ENCODE data around the gene CAST. TPM values are rescaled to one million over a fixed set of nuclear protein-coding genes. Genes with fewer than 3 reads are reported as not detected.

Gene CAST
- total RNA-seq, 2 donors from 2014 or later: 33.5 to 36.2 TPM

- Mint-ChIP-seq H3K27ac (no peak overlapping the region), H3K4me1 (no peaks in the 10 kb centered on the region)
- no peaks in the 10 kb centered on the region for H3K36me3 ChIP-seq (ENCODE audit: control insufficient read depth, insufficient read depth, low read length)
These were observed 28.4 kb upstream of the CAST start for GRCh38 chr5:96633820-96634219.

GRCh38 chr5:96634881-96635280 is 27.3 kb upstream of the CAST start:
- Mint-ChIP-seq H3K4me1 (no peaks in the 10 kb centered on the region), H3K27ac (no peak overlapping the region), H3K4me3 (no peak overlapping the region), H3K27me3 (ENCODE audit: insufficient read depth) (no peaks in the 10 kb centered on the region), H3K36me3 (ENCODE audit: low read depth) (no peaks in the 10 kb centered on the region), H3K9me3 (no peaks in the 10 kb centered on the region)
- no peaks in the 10 kb centered on the region for H3K36me3 ChIP-seq (ENCODE audit: control insufficient read depth, insufficient read depth, low read length)
- TF ChIP-seq CTCF (conservative IDR thresholded peaks at IDR 0.05): no peak
- H3K9ac ChIP-seq (ENCODE audit: extremely low read depth, low read length, poor library complexity, severe bottlenecking): no peak overlapping the region
- 95 to 100% methylated on average over 1 of the region's 1 CpG for WGBS, 2 experiments (ENCODE audit: insufficient coverage in 1 of 2, insufficient read length in 1 of 2)
- H3K9me3 ChIP-seq (ENCODE audit: control insufficient read depth, low read length): no peaks in the 10 kb centered on the region
- no peak for DNase-seq
- H3K4me1 ChIP-seq (ENCODE audit: control insufficient read depth, insufficient read depth, low read length): no peaks in the 10 kb centered on the region
- H3K4me3 ChIP-seq (ENCODE audit: low read length): no peak overlapping the region
- H3K27ac ChIP-seq (ENCODE audit: low read depth, low read length): no peak overlapping the region
- H3K27me3 ChIP-seq (ENCODE audit: control insufficient read depth, insufficient read depth, low read length, poor library complexity, severe bottlenecking): no peaks in the 10 kb centered on the region

More at GRCh38 chr5:96633820-96634219, 28.4 kb upstream of the CAST start:
- Histone ChIP-seq H3K4me3 (ENCODE audit: low read length) (no peak overlapping the region), H3K27ac (ENCODE audit: low read depth, low read length) (no peak overlapping the region), H3K9ac (ENCODE audit: extremely low read depth, low read length, poor library complexity, severe bottlenecking) (no peak overlapping the region), H3K9me3 (ENCODE audit: control insufficient read depth, low read length) (no peaks in the 10 kb centered on the region), H3K4me1 (ENCODE audit: control insufficient read depth, insufficient read depth, low read length) (no peaks in the 10 kb centered on the region), H3K27me3 (ENCODE audit: control insufficient read depth, insufficient read depth, low read length, poor library complexity, severe bottlenecking) (no peaks in the 10 kb centered on the region)
- Mint-ChIP-seq H3K36me3 (ENCODE audit: low read depth) (no peaks in the 10 kb centered on the region), H3K9me3 (no peaks in the 10 kb centered on the region), H3K27me3 (ENCODE audit: insufficient read depth) (no peaks in the 10 kb centered on the region), H3K4me3 (no peak overlapping the region)
- no peak for TF ChIP-seq CTCF (conservative IDR thresholded peaks at IDR 0.05)
- 84 to 87% methylated on average over 3 to 4 of the region's 4 CpGs for WGBS, 2 experiments (ENCODE audit: insufficient coverage in 1 of 2, insufficient read length in 1 of 2)
- DNase-seq: no peak

- H3K9ac ChIP-seq (ENCODE audit: extremely low read depth, low read length, poor library complexity, severe bottlenecking): no peak overlapping the region
- no peaks in the 10 kb centered on the region for H3K36me3 Mint-ChIP-seq (ENCODE audit: low read depth)
- no peaks in the 10 kb centered on the region for H3K9me3 ChIP-seq (ENCODE audit: control insufficient read depth, low read length)
- no peaks in the 10 kb centered on the region for H3K9me3 Mint-ChIP-seq
- no peak overlapping the region for H3K27ac ChIP-seq (ENCODE audit: low read depth, low read length)
- H3K4me1 ChIP-seq (ENCODE audit: control insufficient read depth, insufficient read depth, low read length): no peaks in the 10 kb centered on the region
- 75 to 100% methylated on average over 1 of the region's 1 CpG for WGBS, 2 experiments (ENCODE audit: insufficient coverage in 1 of 2, insufficient read length in 1 of 2)
- no peaks in the 10 kb centered on the region for H3K27me3 Mint-ChIP-seq (ENCODE audit: insufficient read depth)
- no peak overlapping the region for H3K4me3 ChIP-seq (ENCODE audit: low read length)
- H3K27ac Mint-ChIP-seq: no peak overlapping the region
- no peaks in the 10 kb centered on the region for H3K4me1 Mint-ChIP-seq
- no peak for DNase-seq
- no peak for TF ChIP-seq CTCF (conservative IDR thresholded peaks at IDR 0.05)
- no peak overlapping the region for H3K4me3 Mint-ChIP-seq
- H3K36me3 ChIP-seq (ENCODE audit: control insufficient read depth, insufficient read depth, low read length): no peaks in the 10 kb centered on the region
- H3K27me3 ChIP-seq (ENCODE audit: control insufficient read depth, insufficient read depth, low read length, poor library complexity, severe bottlenecking): no peaks in the 10 kb centered on the region
These were observed 26.1 kb upstream of the CAST start for GRCh38 chr5:96636046-96636445.
